GM23248 (cell line): ENCODE results near the gene IPO4. TPM values are rescaled to one million over a fixed set of nuclear protein-coding genes. Genes with fewer than 3 reads are reported as not detected.

Source experiments
- DNase-seq: peaks from one replicate; pipeline ENCODE4 v3.0.0-alpha.2; 2015
- H2AFZ ChIP-seq: fragments of 200-600 bp; sonication (generic); 2 replicates; pipeline ENCODE4 v1.6.1; 2016; ENCODE audit warnings: antibody characterized with exemption
- H3F3A ChIP-seq: fragments of 200-600 bp; sonication (generic); 2 replicates; pipeline ENCODE4 v1.6.1; 2016; ENCODE audit warnings: mild to moderate bottlenecking, antibody characterized with exemption, mixed run types; ENCODE audit not compliant: insufficient read depth
- H3K27ac ChIP-seq: fragments of 200-600 bp; sonication (generic); 2 replicates; pipeline ENCODE4 v1.5.1; 2016; ENCODE audit warnings: mild to moderate bottlenecking
- H3K27me3 ChIP-seq: fragments of 200-600 bp; sonication (generic); replicated peaks from 2 replicates; pipeline ENCODE4 v1.6.1; 2016; ENCODE audit warnings: mild to moderate bottlenecking; ENCODE audit not compliant: insufficient read depth
- H3K36me3 ChIP-seq: fragments of 200-600 bp; sonication (generic); 2 replicates; pipeline ENCODE4 v1.6.1; 2016; ENCODE audit warnings: low read depth, mild to moderate bottlenecking
- H3K4me1 ChIP-seq: fragments of 200-600 bp; sonication (generic); 2 replicates; pipeline ENCODE4 v1.6.1; 2016; ENCODE audit warnings: mild to moderate bottlenecking; ENCODE audit not compliant: insufficient read depth
- H3K4me2 ChIP-seq: fragments of 200-600 bp; sonication (generic); one replicate; pipeline ENCODE4 v1.6.1; 2016; ENCODE audit warnings: mild to moderate bottlenecking; ENCODE audit not compliant: unreplicated experiment
- H3K4me3 ChIP-seq: fragments of 200-600 bp; sonication (generic); 2 replicates; pipeline ENCODE4 v1.5.1; 2016; ENCODE audit warnings: mild to moderate bottlenecking
- H3K79me2 ChIP-seq: fragments of 200-600 bp; sonication (generic); 2 replicates; pipeline ENCODE4 v1.6.1; 2016; ENCODE audit warnings: mild to moderate bottlenecking; ENCODE audit not compliant: insufficient read depth
- H3K9ac ChIP-seq: fragments of 200-600 bp; sonication (generic); 2 replicates; pipeline ENCODE4 v1.6.1; 2016; ENCODE audit warnings: mild to moderate bottlenecking
- H3K9me2 ChIP-seq: fragments of 200-600 bp; sonication (generic); 2 replicates; pipeline ENCODE4 v1.6.1; 2016; ENCODE audit warnings: mixed run types, mild to moderate bottlenecking, moderate library complexity; ENCODE audit not compliant: insufficient read depth
- H3K9me3 ChIP-seq: fragments of 200-600 bp; sonication (generic); one replicate; pipeline ENCODE4 v1.6.1; 2017; ENCODE audit warnings: low read depth
- H4K20me1 ChIP-seq: fragments of 200-600 bp; sonication (generic); 2 replicates; pipeline ENCODE4 v1.6.0; 2016; ENCODE audit not compliant: insufficient read depth
- EZH2 ChIP-seq: fragments of 200-600 bp; sonication (generic); IDR thresholded peaks from 2 replicates; pipeline ENCODE4 v1.6.1; 2018; ENCODE audit warnings: antibody characterized with exemption, mild to moderate bottlenecking; ENCODE audit not compliant: insufficient read depth, poor library complexity, severe bottlenecking
- EZH2phosphoT487 ChIP-seq: fragments of 200-600 bp; sonication (generic); IDR thresholded peaks from 2 replicates; pipeline ENCODE4 v1.6.1; 2018; ENCODE audit warnings: antibody characterized with exemption, moderate library complexity, mild to moderate bottlenecking, low read depth; ENCODE audit not compliant: insufficient read depth
- WGBS, 2 experiments: methylation state at CpG; one replicate each; pipeline ENCODE4 v1.1.6; 2015 to 2017; ENCODE audit warnings: low lambda C conversion rate in 2 of 2, low coverage in 1 of 2; ENCODE audit errors: missing lambda C conversion rate in 2 of 2; 5-methylcytosine and 5-hydroxymethylcytosine counted together
- in situ Hi-C: fragments of 300-500 bp; cut with MboI; formaldehyde crosslinking; loops from 2 replicates; pipeline ENCODE4 v1.15.0; 2020
- polyA plus RNA-seq: library from polyadenylated mRNA; unstranded; fragments of >200 nt; fragmentation: Nextera tagmentation; extraction: Ambion mirVana; gene quantifications from 2 replicates; pipeline ENCODE4 v1.2.1, GENCODE V29; 2016
- total RNA-seq: library from RNA; depleted of rRNA; stranded (reverse); fragments of >200 nt; shearing (Covaris generic); gene quantifications from 2 replicates; pipeline ENCODE4 v1.2.3, GENCODE V29; 2014

The IPO4 gene
- total and polyA plus RNA-seq, 2 experiments from 2014 or later: 33.6 to 58.3 TPM

DNA sequence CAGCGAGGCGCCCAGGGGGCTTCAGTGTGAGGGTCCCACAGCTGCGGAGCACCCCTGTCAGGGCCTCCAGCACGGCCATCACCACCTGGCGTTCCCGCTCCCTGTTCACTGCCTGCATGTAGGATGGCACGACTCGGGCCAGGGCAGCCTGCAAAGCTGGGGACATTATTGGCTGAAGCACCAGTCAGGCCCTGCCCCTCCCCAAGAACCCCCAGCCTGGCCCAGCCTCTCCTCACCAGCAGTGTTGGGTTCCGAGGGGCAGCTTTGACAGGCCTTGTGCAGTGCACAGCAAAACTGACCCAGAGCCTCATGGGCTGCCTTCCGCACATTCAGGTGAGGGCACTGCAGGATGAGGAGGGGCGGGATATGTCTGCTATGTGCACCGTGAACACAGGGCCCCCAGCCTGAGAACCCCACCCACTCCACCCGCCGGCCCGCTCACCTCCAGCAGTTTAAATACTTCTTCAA lies 5.6 kb downstream of the IPO4 start:
- Histone ChIP-seq H3K36me3 (peaks cover 25% of the 10 kb centered on the region; the same call in 1 of the 2 replicates), H3K9me2 (no peaks in the 10 kb centered on the region), H4K20me1 (no peaks in the 10 kb centered on the region)

DNA sequence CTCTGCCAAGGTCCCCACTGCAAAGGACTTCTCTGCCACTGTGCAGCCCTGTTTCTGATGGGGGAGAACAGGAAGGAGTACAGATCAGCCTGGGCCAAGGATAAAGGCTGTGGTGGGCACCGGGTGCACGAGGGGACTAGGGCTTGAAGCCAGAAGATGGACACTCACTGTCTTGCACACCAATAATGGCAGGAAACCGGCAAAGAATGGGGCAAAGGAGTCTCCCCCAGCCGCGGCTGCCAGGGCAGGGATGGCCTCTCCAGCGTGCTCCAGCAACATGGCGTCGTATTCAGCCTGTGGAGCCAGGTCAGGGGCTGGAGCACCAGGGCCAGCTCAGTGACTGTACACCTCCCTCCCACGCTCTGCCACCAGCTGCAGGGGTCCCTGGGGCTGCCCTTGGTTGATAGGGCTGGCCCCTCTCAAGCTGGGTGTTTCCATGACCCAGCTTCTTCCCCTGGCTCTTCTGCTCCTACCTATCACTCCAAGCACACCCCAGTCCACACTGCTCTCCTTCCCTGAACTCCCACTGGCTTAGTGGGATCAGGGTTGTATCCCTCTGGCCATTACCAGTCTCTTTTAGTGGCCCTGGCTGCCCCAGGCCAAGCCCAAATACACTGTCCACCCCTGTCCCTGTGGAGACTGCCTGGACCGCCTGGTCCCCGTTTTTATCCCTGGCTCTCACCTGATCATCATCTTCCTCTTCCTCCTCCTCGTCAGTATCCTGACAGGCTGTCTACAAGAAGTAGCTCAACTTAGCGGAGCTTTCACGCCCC lies 6.3 kb downstream of the IPO4 start:
- 91% methylated on average over 14 of the region's 14 CpGs for WGBS, 2 experiments
- in situ Hi-C loops: no loop called here
- peaks cover 25% of the 10 kb centered on the region; the same call in 1 of the 2 replicates for H3K36me3 ChIP-seq
- no peak overlapping the region for H3K4me2 ChIP-seq
- no peak for DNase-seq
- peaks cover 12% of the 10 kb centered on the region for H3K79me2 ChIP-seq
- no peaks in the 10 kb centered on the region for H3K9me2 ChIP-seq
- no peak overlapping the region for H3K9ac ChIP-seq
- H3K27ac ChIP-seq: no peak overlapping the region
- peaks cover 10% of the 10 kb centered on the region for H3K4me1 ChIP-seq
- no peaks in the 10 kb centered on the region for H3K9me3 ChIP-seq
- no peak overlapping the region for H2AFZ ChIP-seq
- H4K20me1 ChIP-seq: no peaks in the 10 kb centered on the region
- TF ChIP-seq EZH2 (no peak), EZH2phosphoT487 (no peak)
- no peaks in the 10 kb centered on the region for H3K27me3 ChIP-seq
- no peak overlapping the region for H3K4me3 ChIP-seq
- H3F3A ChIP-seq: peaks cover 22% of the 10 kb centered on the region

More for the DNA sequence above, 5.6 kb downstream of the IPO4 start:
- no peak for TF ChIP-seq EZH2
- TF ChIP-seq EZH2phosphoT487: no peak
- no peak overlapping the region for H3K4me3 ChIP-seq
- WGBS, 2 experiments: 96 to 97% methylated on average over 10 to 15 of the region's 15 CpGs
- DNase-seq: no peak
- peaks cover 17% of the 10 kb centered on the region for H3K4me1 ChIP-seq
- peaks cover 19% of the 10 kb centered on the region for H3K79me2 ChIP-seq
- H3F3A ChIP-seq: peaks cover 22% of the 10 kb centered on the region
- H3K4me2 ChIP-seq: no peak overlapping the region
- in situ Hi-C loops: no loop called here
- no peak overlapping the region for H2AFZ ChIP-seq
- no peak overlapping the region for H3K9ac ChIP-seq
- no peaks in the 10 kb centered on the region for H3K27me3 ChIP-seq
- no peak overlapping the region for H3K27ac ChIP-seq
- H3K9me3 ChIP-seq: no peaks in the 10 kb centered on the region

DNA sequence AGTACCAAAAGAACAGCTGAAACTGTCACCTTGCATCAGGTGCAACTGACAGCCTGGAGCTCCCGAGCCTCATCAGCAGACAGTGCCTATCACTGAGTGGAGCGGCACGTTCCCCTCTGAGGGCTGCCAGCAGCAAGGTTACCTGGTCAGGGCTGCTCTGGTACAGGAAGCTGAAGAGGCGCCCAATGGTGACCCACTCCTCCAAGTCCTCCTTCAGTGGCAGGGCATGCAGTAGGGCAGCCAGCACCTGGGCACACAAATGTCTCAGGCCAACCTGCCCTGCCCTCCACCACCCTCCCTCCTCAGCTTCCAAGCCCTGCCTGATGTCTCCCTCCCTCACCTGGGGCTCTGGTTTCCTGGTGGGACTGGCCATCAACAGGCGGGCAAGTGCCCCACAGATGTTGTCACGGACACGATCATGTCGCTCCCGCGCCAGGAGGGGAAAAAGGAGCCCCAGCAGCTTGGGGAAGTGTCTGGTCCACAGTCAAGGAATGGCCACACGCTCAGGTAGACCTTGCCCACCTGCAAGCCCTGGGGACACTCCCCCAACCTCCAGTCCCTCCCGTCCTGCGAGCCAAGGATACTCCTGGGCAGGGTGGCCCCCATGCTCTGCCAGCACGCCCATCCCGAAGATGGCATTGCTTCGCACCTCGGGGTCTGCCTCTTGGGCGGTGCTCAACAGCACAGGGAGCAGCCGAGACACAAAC lies 7.1 kb downstream of the IPO4 start:
- Histone ChIP-seq H2AFZ (no peak overlapping the region), H3K9ac (no peak overlapping the region), H3K27me3 (no peaks in the 10 kb centered on the region), H3K4me2 (no peak overlapping the region), H4K20me1 (no peaks in the 10 kb centered on the region), H3K27ac (no peak overlapping the region), H3K36me3 (peaks cover 28% of the 10 kb centered on the region; the same call in 1 of the 2 replicates), H3K9me2 (no peaks in the 10 kb centered on the region), H3K79me2 (peaks cover 4% of the 10 kb centered on the region), H3F3A (peaks cover 22% of the 10 kb centered on the region), H3K9me3 (no peaks in the 10 kb centered on the region), H3K4me1 (peaks cover 9% of the 10 kb centered on the region; the same call in 1 of the 2 replicates), H3K4me3 (no peak overlapping the region)
- 90 to 95% methylated on average over 17 to 19 of the region's 19 CpGs for WGBS, 2 experiments
- in situ Hi-C loops: no loop called here
- DNase-seq: no peak
- no peak for TF ChIP-seq EZH2
- TF ChIP-seq EZH2phosphoT487: no peak

DNA sequence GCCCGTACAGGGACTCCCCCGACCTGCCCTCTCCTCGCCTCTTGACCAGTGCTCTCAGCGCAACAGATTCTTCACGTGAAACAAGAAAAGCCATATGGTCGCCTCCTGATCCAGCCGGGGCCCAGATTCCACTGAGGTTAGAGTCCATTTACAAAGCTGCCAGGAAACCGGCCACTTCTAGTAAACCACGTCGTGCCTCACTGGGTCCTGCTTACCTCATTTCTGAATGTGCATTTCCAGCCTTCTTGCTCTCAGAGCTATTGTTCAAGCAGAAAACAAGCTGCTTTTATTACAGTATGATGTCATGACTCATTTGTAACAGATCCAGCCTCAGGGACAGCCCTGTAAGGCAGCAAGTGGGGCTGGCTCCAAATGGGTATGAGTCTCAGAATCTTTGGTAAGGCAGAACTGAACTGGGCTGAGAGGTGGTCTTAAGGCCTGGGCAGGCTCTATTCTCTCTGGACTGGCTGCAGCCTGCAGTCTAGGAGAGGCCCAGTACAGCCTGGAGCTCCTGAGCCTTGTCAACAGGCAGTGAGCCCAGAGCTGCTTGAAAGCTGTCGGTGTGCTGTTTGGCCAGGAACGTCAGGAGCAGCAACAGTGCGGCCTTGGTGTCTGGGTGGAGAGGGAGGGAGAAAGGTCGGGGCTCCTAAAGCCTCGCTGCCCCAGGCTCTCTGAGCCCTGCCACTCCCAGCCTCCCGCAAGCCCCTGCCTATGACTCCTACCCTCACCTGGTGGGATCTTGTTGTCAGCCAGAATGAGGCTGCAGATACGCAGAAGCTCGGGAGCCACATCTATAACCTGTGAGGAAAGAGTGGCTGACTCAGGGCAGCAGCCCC lies 8.4 kb downstream of the IPO4 start:
- DNase-seq: peak; percentile 92
- in situ Hi-C loops: no loop called here
- Histone ChIP-seq H3K79me2 (no peaks in the 10 kb centered on the region), H4K20me1 (no peaks in the 10 kb centered on the region), H3K36me3 (peaks cover 28% of the 10 kb centered on the region; the same call in 1 of the 2 replicates), H3K9me3 (no peaks in the 10 kb centered on the region), H2AFZ (no peak overlapping the region), H3K4me3 (no peak overlapping the region), H3K4me2 (peak overlapping the region; percentile 21), H3K9ac (peak overlapping the region; percentile 68), H3K4me1 (peaks cover 9% of the 10 kb centered on the region; the same call in 1 of the 2 replicates), H3K27me3 (no peaks in the 10 kb centered on the region), H3K9me2 (no peaks in the 10 kb centered on the region), H3F3A (peaks cover 22% of the 10 kb centered on the region), H3K27ac (peak overlapping the region; percentile 86)
- no peak for TF ChIP-seq EZH2
- no peak for TF ChIP-seq EZH2phosphoT487
- 51 to 56% methylated on average over 17 to 18 of the region's 18 CpGs for WGBS, 2 experiments
